CD4-positive, CD25-positive, alpha-beta regulatory T cell (primary cell): ENCODE results near the gene PNPLA7. TPM values are rescaled to one million over a fixed set of nuclear protein-coding genes. Genes with fewer than 3 reads are reported as not detected.
"Not testable (repeated sequence)": the region's sequence is repeated elsewhere in the genome, so short reads cannot be mapped to it uniquely, and the experiment has no call there.

Source experiments
- ATAC-seq, 2 donors: fragments of 150-1000 bp; cut with Tn5 transposase; one replicate each; pipeline ENCODE4 v1.10.0; 2021; ENCODE audit warnings: low read depth in 2 of 2, moderate number of reproducible peaks in 2 of 2, moderate library complexity in 1 of 2
- DNase-seq, 3 donors: peaks; one replicate each; pipeline versions ENCODE4 v3.0.0 to v3.0.0-alpha.2; 2012 to 2022; ENCODE audit warnings: mixed read lengths in 1 of 3
- H3K27ac ChIP-seq: one replicate; pipeline ENCODE4 v1.7.0; 2013; ENCODE audit warnings: mild to moderate bottlenecking, low read length; ENCODE audit not compliant: insufficient read depth, poor library complexity, severe bottlenecking
- H3K27me3 ChIP-seq: one replicate; pipeline ENCODE4 v1.7.0; 2013; ENCODE audit warnings: low read length; ENCODE audit not compliant: control insufficient read depth, insufficient read depth
- H3K36me3 ChIP-seq: one replicate; pipeline ENCODE4 v1.7.0; 2013; ENCODE audit warnings: mild to moderate bottlenecking, low read length, moderate library complexity; ENCODE audit not compliant: control insufficient read depth, insufficient read depth
- H3K4me1 ChIP-seq: 2 replicates; pipeline ENCODE4 v1.7.0; 2013; ENCODE audit warnings: mild to moderate bottlenecking, low read length; ENCODE audit not compliant: insufficient read depth, control insufficient read depth, poor library complexity, severe bottlenecking
- H3K4me3 ChIP-seq: one replicate; pipeline ENCODE4 v1.7.0; 2013; ENCODE audit warnings: low read depth, mild to moderate bottlenecking, low read length, moderate library complexity
- H3K9me3 ChIP-seq, 2 experiments: 1 replicate in 1 of 2; 2 replicates in 1 of 2; pipeline ENCODE4 v1.7.0; 2013; ENCODE audit warnings: low read length in 2 of 2, mild to moderate bottlenecking in 1 of 2, moderate library complexity in 1 of 2; ENCODE audit not compliant: control insufficient read depth in 2 of 2
- H3K27ac Mint-ChIP-seq, 3 donors: one replicate each; pipeline ENCODE4 v1.8.0; 2020 to 2022; ENCODE audit warnings: mild to moderate bottlenecking in 3 of 3, mixed read lengths in 3 of 3, moderate library complexity in 2 of 3
- H3K27me3 Mint-ChIP-seq: one replicate; pipeline ENCODE4 v1.8.0; 2022; ENCODE audit warnings: mild to moderate bottlenecking, mixed read lengths
- H3K36me3 Mint-ChIP-seq: one replicate; pipeline ENCODE4 v1.8.0; 2020; ENCODE audit warnings: mixed read lengths
- H3K4me1 Mint-ChIP-seq, 4 donors: one replicate each; pipeline ENCODE4 v1.8.0; 2020 to 2022; ENCODE audit warnings: mixed read lengths in 4 of 4, mild to moderate bottlenecking in 1 of 4
- H3K4me3 Mint-ChIP-seq, 4 donors: one replicate each; pipeline ENCODE4 v1.8.0; 2020 to 2022; ENCODE audit warnings: mild to moderate bottlenecking in 4 of 4, mixed read lengths in 4 of 4, moderate library complexity in 3 of 4
- H3K9me3 Mint-ChIP-seq, 7 donors: one replicate each; pipeline ENCODE4 v1.8.0; 2020 to 2022; ENCODE audit warnings: mixed read lengths in 7 of 7, mild to moderate bottlenecking in 3 of 7, moderate library complexity in 2 of 7
- polyA plus RNA-seq, 4 donors: library from polyadenylated mRNA; unstranded; fragments of 300-500 nt; fragmentation: Illumina TruSeq; gene quantifications; one replicate each; pipeline ENCODE4 v1.2.3, GENCODE V29; 2021
- total RNA-seq: library from RNA; stranded (reverse); gene quantifications from one replicate; pipeline ENCODE4 v1.2.3, GENCODE V29; 2022

The PNPLA7 gene
- total and polyA plus RNA-seq, 5 donors from 2014 or later = 1.4 to 12.4 (median 1.8) TPM

DNA sequence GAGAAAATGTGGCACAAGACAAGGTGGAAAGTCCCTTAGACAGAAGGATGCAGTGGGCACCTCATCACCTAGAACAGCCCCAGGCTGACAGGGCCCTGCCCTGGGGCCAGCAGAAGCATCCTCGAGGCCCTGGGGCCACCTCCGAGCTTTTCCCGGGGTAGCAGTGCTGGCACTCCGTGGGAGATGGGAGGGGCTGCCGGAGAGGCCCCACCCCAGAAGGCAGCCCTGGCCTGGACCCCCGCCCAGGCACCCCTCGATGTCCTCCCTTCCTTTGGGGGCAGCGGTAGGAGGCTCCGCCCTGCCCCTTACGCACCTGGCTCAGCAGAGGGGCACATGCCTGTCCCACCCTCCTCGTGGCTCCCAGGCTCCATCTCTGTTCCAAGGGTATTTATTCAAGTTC lies 73.3 kb downstream of the PNPLA7 start:
- Histone ChIP-seq H3K4me3 (no peak overlapping the region), H3K27me3 (no peaks in the 10 kb centered on the region), H3K9me3 (peaks cover 11 to 17% of the 10 kb centered on the region in 2 experiments), H3K4me1 (no peaks in the 10 kb centered on the region), H3K36me3 (no peaks in the 10 kb centered on the region), H3K27ac (no peak overlapping the region)
- peaks cover 0 to 7% (median 0%) of the 10 kb centered on the region in 4 donors for H3K4me1 Mint-ChIP-seq
- no peak overlapping the region for H3K4me3 Mint-ChIP-seq
- peaks cover 17% of the 10 kb centered on the region for H3K36me3 Mint-ChIP-seq
- peaks cover 7% of the 10 kb centered on the region for H3K27me3 Mint-ChIP-seq
- no peak for ATAC-seq
- peaks cover 4 to 22% (median 5%) of the 10 kb centered on the region in 7 donors for H3K9me3 Mint-ChIP-seq
- H3K27ac Mint-ChIP-seq = no peak overlapping the region
- no peak for DNase-seq

DNA sequence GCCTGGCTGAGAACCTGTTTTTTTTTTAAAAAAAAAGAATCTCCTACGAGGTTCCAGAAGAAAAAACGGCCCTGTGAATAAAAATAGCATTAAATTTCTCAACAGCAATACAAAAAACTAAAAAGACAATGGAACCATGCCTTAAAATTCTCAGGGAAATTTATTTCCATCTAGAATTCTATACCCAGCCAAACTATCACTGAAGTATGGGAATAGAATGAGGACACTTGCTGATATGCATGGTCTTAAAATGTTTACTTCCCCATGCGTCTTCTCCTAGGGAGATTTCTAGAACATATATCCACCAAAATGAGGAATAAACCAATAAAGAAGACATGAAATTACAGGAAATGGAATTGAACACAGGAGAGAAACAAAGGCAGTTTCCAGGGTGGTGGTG lies 74.5 kb downstream of the PNPLA7 start:
- H3K4me1 ChIP-seq = no peaks in the 10 kb centered on the region
- Mint-ChIP-seq H3K4me1 (peaks cover 3 to 7% (median 4%) of the 10 kb centered on the region in 4 donors), H3K36me3 (peaks cover 17% of the 10 kb centered on the region), H3K4me3 (no peak overlapping the region), H3K9me3 (peaks cover 4 to 22% (median 7%) of the 10 kb centered on the region in 7 donors), H3K27me3 (peaks cover 9% of the 10 kb centered on the region), H3K27ac (no peak overlapping the region)
- ATAC-seq = no peak
- H3K9me3 ChIP-seq = peaks cover 11 to 17% of the 10 kb centered on the region in 2 experiments
- DNase-seq = no peak
- no peaks in the 10 kb centered on the region for H3K27me3 ChIP-seq
- H3K36me3 ChIP-seq = no peaks in the 10 kb centered on the region
- H3K27ac ChIP-seq = no peak overlapping the region
- H3K4me3 ChIP-seq = no peak overlapping the region

DNA sequence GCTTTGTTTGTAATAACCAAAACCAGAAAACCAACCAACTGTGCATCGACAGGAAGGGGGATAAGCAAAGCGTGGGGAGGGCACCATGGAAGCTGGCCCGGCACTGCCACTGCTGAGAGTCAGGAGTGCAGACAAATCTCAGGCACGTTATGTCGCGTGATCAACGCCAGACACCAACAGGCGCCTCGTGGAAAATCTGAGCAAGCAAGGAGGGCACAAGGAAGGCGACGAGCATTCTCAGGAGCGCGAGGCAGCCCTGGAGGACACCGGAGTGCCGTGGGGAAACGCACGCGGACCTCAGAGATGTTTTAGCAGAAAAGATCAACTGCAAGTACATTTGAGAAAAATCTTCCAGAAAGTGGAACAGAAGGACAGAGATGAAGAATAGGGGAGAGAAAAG lies 75.9 kb downstream of the PNPLA7 start:
- H3K27ac Mint-ChIP-seq = no peak overlapping the region
- no peak for ATAC-seq
- H3K4me1 ChIP-seq = no peaks in the 10 kb centered on the region
- peaks cover 6 to 7% (median 6%) of the 10 kb centered on the region in 4 donors for H3K4me1 Mint-ChIP-seq
- peaks cover 9% of the 10 kb centered on the region for H3K27me3 Mint-ChIP-seq
- H3K27me3 ChIP-seq = no peaks in the 10 kb centered on the region
- H3K9me3 Mint-ChIP-seq = peaks cover 4 to 22% (median 8%) of the 10 kb centered on the region in 7 donors
- no peak for DNase-seq
- no peak overlapping the region for H3K27ac ChIP-seq
- no peak overlapping the region for H3K4me3 ChIP-seq
- no peak overlapping the region for H3K4me3 Mint-ChIP-seq
- no peaks in the 10 kb centered on the region for H3K36me3 ChIP-seq
- peaks cover 17% of the 10 kb centered on the region for H3K36me3 Mint-ChIP-seq
- H3K9me3 ChIP-seq = peaks cover 11 to 17% of the 10 kb centered on the region in 2 experiments

DNA sequence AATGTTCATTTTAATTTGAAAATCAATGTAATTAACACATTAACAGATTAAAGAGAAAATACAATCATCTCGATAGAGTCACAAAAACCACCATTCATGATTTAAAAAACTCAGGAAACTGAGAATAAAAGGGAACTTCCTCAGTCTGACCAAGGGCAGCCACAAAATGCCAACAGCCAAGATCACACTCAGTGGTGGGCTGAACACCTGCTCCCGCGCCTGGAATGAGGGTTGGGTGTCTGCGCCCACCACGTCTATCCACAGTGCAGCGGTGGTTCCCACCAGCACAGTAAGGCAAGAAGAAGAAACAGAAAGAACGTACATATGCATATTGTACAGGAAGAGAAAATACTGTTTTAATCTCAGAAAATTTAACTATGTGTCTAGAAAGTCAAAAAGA lies 79.4 kb downstream of the PNPLA7 start:
- peaks cover 3 to 8% of the 10 kb centered on the region in 2 experiments for H3K9me3 ChIP-seq
- peaks cover 2 to 17% (median 7%) of the 10 kb centered on the region in 7 donors for H3K9me3 Mint-ChIP-seq
- ATAC-seq (no peak), DNase-seq (no peak)
- no peaks in the 10 kb centered on the region for H3K4me1 ChIP-seq
- H3K4me3 Mint-ChIP-seq = no peak overlapping the region
- H3K36me3 Mint-ChIP-seq = peaks cover 13% of the 10 kb centered on the region
- no peaks in the 10 kb centered on the region for H3K36me3 ChIP-seq
- H3K27me3 Mint-ChIP-seq = peaks cover 17% of the 10 kb centered on the region
- peak overlapping the region in 1 of 3 donors; percentile 65 for H3K27ac Mint-ChIP-seq
- no peaks in the 10 kb centered on the region for H3K27me3 ChIP-seq
- no peak overlapping the region for H3K4me3 ChIP-seq
- no peak overlapping the region for H3K27ac ChIP-seq
- peaks cover 2 to 10% (median 7%) of the 10 kb centered on the region in 4 donors for H3K4me1 Mint-ChIP-seq

DNA sequence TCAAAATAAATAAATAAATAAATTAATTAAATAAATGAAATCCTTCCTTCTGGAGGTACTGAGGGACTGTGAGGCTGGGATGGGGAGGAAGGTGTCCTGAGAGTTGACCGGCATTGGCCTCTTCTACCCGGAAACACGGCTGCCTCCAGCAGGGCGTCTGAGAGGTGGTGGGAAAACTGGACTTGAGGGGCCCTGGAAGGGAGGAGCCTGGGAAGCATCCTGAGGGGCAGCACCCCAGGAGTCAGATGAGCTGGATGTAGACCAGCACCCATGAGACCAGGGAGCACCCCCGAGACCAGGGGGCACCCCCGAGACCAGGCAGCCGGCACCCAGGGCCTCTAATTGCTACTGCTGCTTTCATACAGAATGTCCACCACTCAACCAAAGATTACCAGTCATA lies 82.3 kb downstream of the PNPLA7 start:
- Mint-ChIP-seq H3K4me3 (peak overlapping the region in 1 of 4 donors; percentile 32), H3K9me3 (peaks cover 0 to 8% (median 0%) of the 10 kb centered on the region in 7 donors), H3K36me3 (peaks cover 2% of the 10 kb centered on the region), H3K27ac (no peak overlapping the region), H3K27me3 (peaks cover 17% of the 10 kb centered on the region), H3K4me1 (peaks cover 0 to 16% (median 7%) of the 10 kb centered on the region in 4 donors)
- peaks cover 10% of the 10 kb centered on the region for H3K4me1 ChIP-seq
- no peaks in the 10 kb centered on the region for H3K36me3 ChIP-seq
- H3K9me3 ChIP-seq = no peaks in the 10 kb centered on the region
- no peaks in the 10 kb centered on the region for H3K27me3 ChIP-seq
- H3K27ac ChIP-seq = no peak overlapping the region
- ATAC-seq (no peak), DNase-seq (no peak)
- H3K4me3 ChIP-seq = no peak overlapping the region

DNA sequence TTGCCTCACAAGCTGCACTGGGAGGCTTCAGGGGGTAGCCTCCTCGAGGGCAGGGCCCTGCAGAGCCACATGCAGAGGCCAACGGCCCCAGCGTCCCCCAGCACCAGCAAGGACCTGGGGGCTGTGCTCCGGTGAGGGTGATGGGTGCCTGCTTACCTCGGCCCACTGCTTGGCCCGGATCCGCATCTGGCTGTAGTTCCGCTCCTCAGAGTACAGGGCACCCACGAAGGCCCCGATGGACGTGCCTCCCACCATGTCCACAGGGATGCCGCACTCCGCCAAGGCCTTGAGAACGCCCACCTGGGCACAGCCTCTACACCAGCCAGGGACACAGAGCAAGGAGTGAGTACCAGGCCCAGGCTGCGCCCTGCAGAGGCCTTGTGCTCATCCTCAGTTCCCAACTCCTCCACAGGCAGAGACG lies 83.0 kb downstream of the PNPLA7 start:
- H3K36me3 ChIP-seq = no peaks in the 10 kb centered on the region
- Mint-ChIP-seq H3K27ac (no peak overlapping the region), H3K4me3 (peak overlapping the region in 1 of 4 donors; percentile 90), H3K27me3 (peaks cover 17% of the 10 kb centered on the region), H3K36me3 (no peaks in the 10 kb centered on the region), H3K4me1 (peaks cover 1 to 18% (median 7%) of the 10 kb centered on the region in 4 donors), H3K9me3 (peaks cover 0 to 7% (median 0%) of the 10 kb centered on the region in 7 donors)
- peaks cover 17% of the 10 kb centered on the region for H3K4me1 ChIP-seq
- no peak overlapping the region for H3K27ac ChIP-seq
- H3K27me3 ChIP-seq = no peaks in the 10 kb centered on the region
- no peaks in the 10 kb centered on the region for H3K9me3 ChIP-seq
- no peak for ATAC-seq
- DNase-seq = no peak
- H3K4me3 ChIP-seq = no peak overlapping the region

DNA sequence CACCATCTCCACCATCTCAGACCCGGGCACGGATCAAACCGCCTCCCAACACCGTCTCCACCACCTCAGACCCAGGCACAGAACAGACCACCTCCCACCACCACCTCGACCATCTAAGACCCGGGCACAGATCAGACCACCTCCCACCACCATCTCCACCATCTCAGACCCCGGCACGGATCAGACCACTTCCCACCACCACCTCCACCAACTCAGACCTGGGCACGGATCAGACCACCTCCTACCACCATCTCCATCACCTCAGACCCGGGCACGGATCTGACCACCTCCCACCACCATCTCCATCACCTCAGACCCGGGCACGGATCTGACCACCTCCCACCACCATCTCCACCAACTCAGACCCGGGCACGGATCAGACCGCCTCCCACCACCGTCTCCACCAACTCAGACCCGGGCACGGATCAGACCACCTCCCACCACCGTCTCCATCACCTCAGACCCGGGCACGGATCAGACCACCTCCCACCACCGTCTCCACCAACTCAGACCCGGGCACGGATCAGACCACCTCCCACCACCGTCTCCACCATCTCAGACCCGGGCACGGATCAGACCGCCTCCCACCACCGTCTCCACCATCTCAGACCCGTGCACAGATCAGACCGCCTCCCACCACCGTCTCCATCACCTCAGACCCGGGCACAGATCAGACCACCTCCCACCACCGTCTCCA lies 83.7 kb downstream of the PNPLA7 start:
- not testable (repeated sequence) for H3K9me3 ChIP-seq, H3K36me3 Mint-ChIP-seq, DNase-seq, H3K36me3 ChIP-seq, H3K27ac ChIP-seq, ATAC-seq, H3K9me3 Mint-ChIP-seq, H3K27me3 ChIP-seq, H3K4me3 ChIP-seq
- Mint-ChIP-seq H3K4me1 (peaks cover 6 to 22% (median 8%) of the 10 kb centered on the region in 4 donors), H3K27me3 (peaks cover 13% of the 10 kb centered on the region), H3K27ac (peak overlapping the region; percentile 86 to 92 (median 89)), H3K4me3 (peak overlapping the region in 1 of 4 donors; percentile 90)
- H3K4me1 ChIP-seq = peaks cover 23% of the 10 kb centered on the region
